Large intestine (tissue), 3 donors: ENCODE data around the gene CAMTA1. TPM values are rescaled to one million over a fixed set of nuclear protein-coding genes. Genes with fewer than 3 reads are reported as not detected.
"Not testable (repeated sequence)": the region's sequence is repeated elsewhere in the genome, so short reads cannot be mapped to it uniquely, and the experiment has no call there.

Experiments used
- DNase-seq, 2 donors: peaks; one replicate each; pipeline versions ENCODE4 v3.0.0 to v3.0.0-alpha.2; 2013
- H3K27ac ChIP-seq: one replicate; pipeline ENCODE4 v1.5.1; 2013; ENCODE audit warnings: low read length
- H3K27me3 ChIP-seq: 2 replicates; pipeline ENCODE4 v1.6.1; 2013; ENCODE audit warnings: low read length; ENCODE audit not compliant: control insufficient read depth, insufficient read depth
- H3K36me3 ChIP-seq: 2 replicates; pipeline ENCODE4 v1.6.1; 2013; ENCODE audit warnings: low read length; ENCODE audit not compliant: control insufficient read depth, insufficient read depth
- H3K4me1 ChIP-seq: one replicate; pipeline ENCODE4 v1.6.1; 2013; ENCODE audit warnings: low read length; ENCODE audit not compliant: control insufficient read depth, insufficient read depth
- H3K4me3 ChIP-seq: one replicate; pipeline ENCODE4 v1.5.1; 2013; ENCODE audit warnings: low read length
- H3K9me3 ChIP-seq: one replicate; pipeline ENCODE4 v1.6.1; 2013; ENCODE audit warnings: mild to moderate bottlenecking, low read depth, low read length, moderate library complexity; ENCODE audit not compliant: control insufficient read depth
- WGBS: methylation state at CpG from one replicate; pipeline ENCODE4 v1.1.5; 2013; ENCODE audit warnings: low lambda C conversion rate; ENCODE audit not compliant: insufficient coverage; 5-methylcytosine and 5-hydroxymethylcytosine counted together
- polyA plus RNA-seq: library from polyadenylated mRNA; unstranded; fragments of 120-200 nt; gene quantifications from one replicate; pipeline ENCODE4 v1.2.1, GENCODE V29; 2013

CAMTA1 gene
- polyA plus RNA-seq, 1 donor, result 67.9 TPM

DNA sequence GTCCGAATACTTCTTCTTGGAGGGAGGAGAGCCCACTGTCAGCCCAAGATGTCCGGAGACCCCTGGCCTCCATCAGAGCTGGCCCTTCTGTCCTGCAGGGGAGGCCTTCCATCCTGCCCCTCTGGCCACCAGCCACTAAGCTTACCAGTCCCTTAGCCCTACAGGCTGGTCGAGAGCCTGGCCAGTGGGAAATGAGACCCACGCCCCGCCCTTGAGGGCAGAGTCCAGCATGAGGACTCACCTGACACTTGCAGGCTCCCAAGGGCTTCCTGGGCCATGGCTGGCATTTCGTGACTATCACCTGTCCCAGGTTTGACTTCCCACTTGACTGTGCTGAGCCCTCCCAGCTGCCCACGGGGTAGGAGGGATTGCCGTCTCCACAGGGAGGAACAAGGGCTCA lies 624.0 kb downstream of the CAMTA1 start:
- no peak overlapping the region for H3K4me3 ChIP-seq
- no CpG with 5 or more reads among the region's 8 CpGs for WGBS
- no peaks in the 10 kb centered on the region for H3K9me3 ChIP-seq

GRCh38 chr1:7410156-7410555 lies 624.9 kb downstream of the CAMTA1 start:
- H3K9me3 ChIP-seq, result no peaks in the 10 kb centered on the region
- whole genome bisulfite sequencing, result no CpG with 5 or more reads among the region's 10 CpGs
- DNase-seq, result no peak
- H3K4me3 ChIP-seq, result no peak overlapping the region
- no peaks in the 10 kb centered on the region for H3K36me3 ChIP-seq
- H3K27me3 ChIP-seq, result no peaks in the 10 kb centered on the region
- no peaks in the 10 kb centered on the region for H3K4me1 ChIP-seq
- no peak overlapping the region for H3K27ac ChIP-seq

More for the DNA sequence above, 624.0 kb downstream of the CAMTA1 start:
- DNase-seq, result no peak
- no peaks in the 10 kb centered on the region for H3K4me1 ChIP-seq
- no peaks in the 10 kb centered on the region for H3K27me3 ChIP-seq
- H3K27ac ChIP-seq, result no peak overlapping the region
- no peaks in the 10 kb centered on the region for H3K36me3 ChIP-seq

DNA sequence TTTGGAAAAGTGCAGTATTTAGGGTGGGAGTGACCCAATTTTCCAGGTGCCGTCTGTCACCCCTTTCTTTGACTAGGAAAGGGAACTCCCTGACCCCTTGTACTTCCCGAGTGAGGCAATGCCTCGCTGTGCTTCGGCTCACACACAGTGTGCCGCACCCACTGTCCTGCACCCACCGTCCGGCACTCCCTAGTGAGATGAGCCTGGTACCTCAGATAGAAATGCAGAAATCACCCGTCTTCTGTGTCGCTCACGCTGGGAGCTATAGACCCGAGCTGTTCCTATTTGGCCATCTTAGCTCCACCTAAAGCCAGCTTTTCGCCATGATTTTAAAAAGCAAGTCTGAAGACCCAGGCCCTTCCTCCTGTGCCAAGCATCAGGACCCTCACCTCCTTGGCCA lies 632.4 kb downstream of the CAMTA1 start:
- H3K27me3 ChIP-seq, H3K27ac ChIP-seq, H3K4me3 ChIP-seq, H3K9me3 ChIP-seq, H3K4me1 ChIP-seq, H3K36me3 ChIP-seq, DNase-seq: not testable (repeated sequence)
- no CpG with 5 or more reads among the region's 12 CpGs for WGBS

DNA sequence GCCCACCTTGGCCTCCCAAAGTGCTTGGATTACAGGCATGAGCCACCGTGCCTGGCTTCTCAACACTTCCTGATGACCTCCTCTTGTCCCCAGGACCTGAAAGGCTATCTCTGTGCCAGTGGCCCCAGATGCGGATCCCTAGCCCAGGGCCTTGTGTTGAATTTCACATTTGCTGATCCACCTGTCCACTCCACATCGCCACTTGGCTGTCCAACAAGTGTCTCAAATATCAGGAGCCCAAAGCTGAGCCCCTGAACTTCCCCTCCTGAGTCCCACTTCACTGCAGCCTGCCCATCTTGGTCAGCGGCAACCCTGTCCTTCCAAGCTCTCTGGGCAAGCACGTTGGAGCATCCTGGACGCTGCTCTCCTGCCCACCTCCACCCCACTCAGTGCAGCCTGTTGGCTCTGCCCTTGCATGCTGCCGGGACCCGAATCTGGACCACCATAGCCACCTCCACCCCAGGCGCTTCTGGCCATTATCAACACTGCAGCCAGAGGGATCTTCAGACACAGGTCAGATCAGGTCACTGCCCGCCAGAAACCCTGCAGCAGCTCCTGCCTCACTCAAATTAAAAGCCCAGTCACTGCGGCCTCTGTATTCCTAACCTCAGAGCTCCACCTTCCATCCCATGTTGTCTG lies 633.3 kb downstream of the CAMTA1 start:
- H3K27ac ChIP-seq, result no peak overlapping the region
- H3K36me3 ChIP-seq, result no peaks in the 10 kb centered on the region
- H3K4me1 ChIP-seq, result no peaks in the 10 kb centered on the region
- WGBS, result no CpG with 5 or more reads among the region's 11 CpGs
- DNase-seq, result no peak
- no peaks in the 10 kb centered on the region for H3K9me3 ChIP-seq
- no peaks in the 10 kb centered on the region for H3K27me3 ChIP-seq
- H3K4me3 ChIP-seq, result no peak overlapping the region

DNA sequence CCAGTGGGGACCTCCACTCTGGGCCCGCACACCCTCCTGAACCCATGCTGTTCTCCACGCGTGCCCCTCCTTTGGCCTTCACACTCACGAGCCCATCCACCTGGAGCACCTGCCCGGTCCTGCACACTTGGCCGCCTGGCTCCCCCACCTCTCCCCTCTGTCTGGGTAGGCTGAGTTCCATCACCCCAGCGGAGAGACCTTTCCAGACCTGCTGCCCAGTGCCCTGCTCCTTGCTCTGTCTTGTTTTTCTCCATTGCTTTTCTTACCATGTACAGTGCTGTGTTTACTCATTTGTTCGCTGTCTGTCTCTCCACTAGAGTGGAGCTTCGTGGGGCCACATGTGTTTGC lies 634.8 kb downstream of the CAMTA1 start:
- Histone ChIP-seq H3K4me3 (no peak overlapping the region), H3K27me3 (no peaks in the 10 kb centered on the region), H3K4me1 (no peaks in the 10 kb centered on the region), H3K27ac (no peak overlapping the region), H3K9me3 (no peaks in the 10 kb centered on the region), H3K36me3 (no peaks in the 10 kb centered on the region)
- no CpG with 5 or more reads among the region's 9 CpGs for WGBS
- DNase-seq, result no peak

GRCh38 chr1:7420470-7421100 lies 635.3 kb downstream of the CAMTA1 start:
- WGBS, result no CpG with 5 or more reads among the region's 6 CpGs

DNA sequence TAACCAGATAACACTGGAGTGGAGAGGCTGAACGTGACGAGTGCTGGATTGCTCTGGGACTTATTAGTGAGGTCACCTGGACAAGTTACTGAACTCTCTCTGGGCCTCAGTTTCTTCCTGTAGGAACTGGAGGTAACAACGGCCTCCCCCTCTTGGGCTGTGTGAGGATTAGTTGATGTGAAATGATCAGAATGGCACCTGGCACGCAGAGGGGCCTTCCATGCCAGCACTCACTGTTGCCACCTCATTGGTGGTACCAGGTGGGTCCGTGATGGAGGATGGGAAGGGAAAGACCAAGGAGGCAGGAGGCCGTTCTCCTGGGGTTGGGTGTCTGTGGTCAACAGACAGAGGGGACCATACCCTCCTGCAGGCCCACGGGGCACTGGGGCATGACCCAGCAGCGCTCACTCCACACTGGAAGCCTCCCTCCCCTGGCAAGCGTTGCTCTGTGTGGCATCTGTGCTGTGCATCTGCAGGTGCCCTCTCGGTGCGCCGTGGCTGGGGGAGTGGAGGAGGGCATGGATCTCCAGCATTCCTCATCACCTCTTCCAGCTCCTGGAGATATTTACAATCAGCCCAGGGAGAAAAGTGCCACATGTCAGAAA lies 636.3 kb downstream of the CAMTA1 start:
- DNase-seq, result no peak
- H3K27ac ChIP-seq, result no peak overlapping the region
- no CpG with 5 or more reads among the region's 12 CpGs for WGBS
- H3K9me3 ChIP-seq, result no peaks in the 10 kb centered on the region
- H3K36me3 ChIP-seq, result no peaks in the 10 kb centered on the region
- H3K4me1 ChIP-seq, result no peaks in the 10 kb centered on the region
- H3K27me3 ChIP-seq, result no peaks in the 10 kb centered on the region
- no peak overlapping the region for H3K4me3 ChIP-seq

More at GRCh38 chr1:7420470-7421100, 635.3 kb downstream of the CAMTA1 start:
- Histone ChIP-seq H3K4me3 (no peak overlapping the region), H3K27me3 (no peaks in the 10 kb centered on the region), H3K9me3 (no peaks in the 10 kb centered on the region), H3K4me1 (no peaks in the 10 kb centered on the region), H3K36me3 (no peaks in the 10 kb centered on the region), H3K27ac (no peak overlapping the region)
- DNase-seq, result no peak

DNA sequence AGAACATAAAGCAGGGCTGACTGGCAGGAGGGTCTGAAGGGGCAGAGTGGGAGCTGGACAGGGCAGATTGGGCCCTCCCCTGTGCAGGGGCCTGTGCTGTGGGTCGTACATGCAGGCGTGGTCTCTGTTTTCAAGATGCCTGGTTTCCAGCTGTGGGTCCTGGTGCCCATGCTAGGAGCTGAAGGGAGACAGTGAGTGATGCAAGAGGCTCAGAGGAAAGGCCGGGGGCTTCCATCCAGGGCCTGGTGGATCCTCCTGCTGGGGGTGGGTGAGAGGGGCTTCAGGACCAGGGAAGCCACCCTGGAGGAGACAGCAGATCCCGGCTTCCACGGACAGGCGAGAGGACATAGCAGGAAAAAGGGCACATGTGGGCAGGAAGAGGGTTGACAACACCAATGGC lies 636.8 kb downstream of the CAMTA1 start:
- DNase-seq, result no peak
- no CpG with 5 or more reads among the region's 6 CpGs for WGBS

GRCh38 chr1:7422561-7422960 lies 637.3 kb downstream of the CAMTA1 start:
- no peak overlapping the region for H3K4me3 ChIP-seq
- no peak for DNase-seq
- no peaks in the 10 kb centered on the region for H3K4me1 ChIP-seq
- no CpG with 5 or more reads among the region's 3 CpGs for WGBS
- no peak overlapping the region for H3K27ac ChIP-seq
- no peaks in the 10 kb centered on the region for H3K27me3 ChIP-seq
- H3K9me3 ChIP-seq, result no peaks in the 10 kb centered on the region
- H3K36me3 ChIP-seq, result no peaks in the 10 kb centered on the region

More for the DNA sequence above, 636.8 kb downstream of the CAMTA1 start:
- no peak overlapping the region for H3K4me3 ChIP-seq
- H3K27ac ChIP-seq, result no peak overlapping the region
- no peaks in the 10 kb centered on the region for H3K36me3 ChIP-seq
- no peaks in the 10 kb centered on the region for H3K9me3 ChIP-seq
- H3K27me3 ChIP-seq, result no peaks in the 10 kb centered on the region
- H3K4me1 ChIP-seq, result no peaks in the 10 kb centered on the region

DNA sequence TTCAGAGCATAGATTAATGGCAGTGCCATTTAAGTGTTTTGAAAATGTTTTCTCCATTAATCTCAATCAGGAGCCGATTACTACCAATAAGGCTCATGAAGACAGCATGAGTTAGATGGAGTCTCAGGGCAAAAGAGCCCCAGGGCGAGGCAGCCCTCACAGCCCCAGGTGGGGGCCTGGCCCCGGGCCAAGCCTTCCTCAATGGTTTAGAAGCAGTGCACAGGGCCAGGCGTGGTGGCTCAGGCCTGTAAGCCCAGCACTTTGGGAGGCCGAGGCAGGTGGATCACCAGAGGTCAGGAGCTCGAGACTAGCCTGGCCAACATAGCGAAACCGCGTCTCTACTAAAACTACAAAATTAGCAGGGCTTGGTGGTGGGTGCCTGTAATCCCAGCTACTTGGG lies 637.7 kb downstream of the CAMTA1 start:
- H3K9me3 ChIP-seq, result no peaks in the 10 kb centered on the region
- WGBS, result no CpG with 5 or more reads among the region's 9 CpGs
- DNase-seq, result no peak
- H3K36me3 ChIP-seq, result no peaks in the 10 kb centered on the region
- H3K4me1 ChIP-seq, result no peaks in the 10 kb centered on the region
- H3K27ac ChIP-seq, result no peak overlapping the region
- no peak overlapping the region for H3K4me3 ChIP-seq
- no peaks in the 10 kb centered on the region for H3K27me3 ChIP-seq
